Tibial artery (tissue), 4 donors: Measurements from ENCODE around the gene ADARB1.
A peak's percentile ranks its signal among the peaks of the same experiment; 100 is the strongest.

ENCODE experiments used
- DNase-seq, 2 donors: peaks; one replicate each; pipeline ENCODE4 v3.0.0-alpha.2; 2019
- H3K27ac ChIP-seq, 2 donors: fragments of 200-600 bp; sonication (generic) in 1 of 2; 1 replicate in 1 of 2; 2 replicates in 1 of 2; pipeline ENCODE4 v1.5.1; 2018 to 2019; ENCODE audit warnings: mild to moderate bottlenecking in 1 of 2
- H3K27me3 ChIP-seq, 2 donors: fragments of 200-600 bp; sonication (generic) in 1 of 2; one replicate each; pipeline versions ENCODE4 v1.5.1 to v1.6.0; 2016 to 2019
- H3K36me3 ChIP-seq, 3 donors: fragments of 200-600 bp; sonication (generic) in 2 of 3; one replicate each; pipeline ENCODE4 v1.5.1; 2016 to 2019; ENCODE audit warnings: mild to moderate bottlenecking in 2 of 3
- H3K4me1 ChIP-seq, 4 donors: fragments of 200-600 bp; sonication (generic) in 2 of 4; 1 replicate in 3 of 4; 2 replicates in 1 of 4; pipeline ENCODE4 v1.5.1; 2016 to 2019
- H3K4me3 ChIP-seq, 2 donors: fragments of 200-600 bp; sonication (generic) in 1 of 2; 1 replicate in 1 of 2; 2 replicates in 1 of 2; pipeline ENCODE4 v1.5.1; 2018 to 2019; ENCODE audit warnings: mild to moderate bottlenecking in 2 of 2
- H3K9me3 ChIP-seq, 3 donors: fragments of 200-600 bp; sonication (generic) in 1 of 3; one replicate each; pipeline ENCODE4 v1.5.1; 2016 to 2019
- intact Hi-C: fragments of 100-400 bp; cut with DNase I; formaldehyde crosslinking; loops from one replicate; pipeline ENCODE4 v1.15.0; 2023; ENCODE audit warnings: low total_unique reads
- TF ChIP-seq, protein P1 (sequence below), 2 experiments: fragments of 200-600 bp in 1 of 2; fragments of 450-650 bp in 1 of 2; IDR thresholded peaks; one replicate each; pipeline ENCODE4 v1.5.1; 2017 to 2019; ENCODE audit warnings: antibody characterized with exemption in 2 of 2, mild to moderate bottlenecking in 1 of 2, moderate library complexity in 1 of 2

ADARB1 gene

DNA sequence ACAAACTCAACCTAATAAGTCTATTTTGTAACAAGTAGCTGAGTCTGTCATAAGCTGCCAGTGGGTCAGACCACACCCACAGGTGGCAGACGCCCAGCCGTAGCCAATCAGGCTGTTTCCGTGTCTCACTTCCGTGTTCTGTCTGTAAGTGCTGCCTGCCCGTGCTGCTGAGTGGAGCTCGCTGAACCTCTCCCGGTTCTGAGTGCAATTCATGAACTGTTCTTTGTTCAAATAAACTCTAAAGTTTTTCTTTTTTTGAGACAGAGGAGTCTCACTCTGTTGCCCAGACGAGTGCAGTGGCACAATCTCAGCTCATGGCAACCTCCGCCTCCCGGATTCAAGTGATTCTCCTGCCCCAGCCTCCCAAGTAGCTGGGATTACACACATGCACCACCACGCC is 188.2 kb downstream of the ADARB1 start:
- intact Hi-C loops, result no loop called here
- peaks cover 0 to 9% (median 6%) of the 10 kb centered on the region in 4 donors for H3K4me1 ChIP-seq
- no peaks in the 10 kb centered on the region for H3K9me3 ChIP-seq
- peaks cover 0 to 11% of the 10 kb centered on the region in 2 donors for H3K27me3 ChIP-seq
- H3K27ac ChIP-seq, result no peak overlapping the region
- H3K4me3 ChIP-seq, result no peak overlapping the region
- peak; percentile 17 to 33 for DNase-seq
- TF ChIP-seq, protein P1, sequence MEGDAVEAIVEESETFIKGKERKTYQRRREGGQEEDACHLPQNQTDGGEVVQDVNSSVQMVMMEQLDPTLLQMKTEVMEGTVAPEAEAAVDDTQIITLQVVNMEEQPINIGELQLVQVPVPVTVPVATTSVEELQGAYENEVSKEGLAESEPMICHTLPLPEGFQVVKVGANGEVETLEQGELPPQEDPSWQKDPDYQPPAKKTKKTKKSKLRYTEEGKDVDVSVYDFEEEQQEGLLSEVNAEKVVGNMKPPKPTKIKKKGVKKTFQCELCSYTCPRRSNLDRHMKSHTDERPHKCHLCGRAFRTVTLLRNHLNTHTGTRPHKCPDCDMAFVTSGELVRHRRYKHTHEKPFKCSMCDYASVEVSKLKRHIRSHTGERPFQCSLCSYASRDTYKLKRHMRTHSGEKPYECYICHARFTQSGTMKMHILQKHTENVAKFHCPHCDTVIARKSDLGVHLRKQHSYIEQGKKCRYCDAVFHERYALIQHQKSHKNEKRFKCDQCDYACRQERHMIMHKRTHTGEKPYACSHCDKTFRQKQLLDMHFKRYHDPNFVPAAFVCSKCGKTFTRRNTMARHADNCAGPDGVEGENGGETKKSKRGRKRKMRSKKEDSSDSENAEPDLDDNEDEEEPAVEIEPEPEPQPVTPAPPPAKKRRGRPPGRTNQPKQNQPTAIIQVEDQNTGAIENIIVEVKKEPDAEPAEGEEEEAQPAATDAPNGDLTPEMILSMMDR (IDR thresholded peaks at IDR 0.05), result no peak
- H3K36me3 ChIP-seq, result peaks cover 38 to 52% (median 48%) of the 10 kb centered on the region in 3 donors

DNA sequence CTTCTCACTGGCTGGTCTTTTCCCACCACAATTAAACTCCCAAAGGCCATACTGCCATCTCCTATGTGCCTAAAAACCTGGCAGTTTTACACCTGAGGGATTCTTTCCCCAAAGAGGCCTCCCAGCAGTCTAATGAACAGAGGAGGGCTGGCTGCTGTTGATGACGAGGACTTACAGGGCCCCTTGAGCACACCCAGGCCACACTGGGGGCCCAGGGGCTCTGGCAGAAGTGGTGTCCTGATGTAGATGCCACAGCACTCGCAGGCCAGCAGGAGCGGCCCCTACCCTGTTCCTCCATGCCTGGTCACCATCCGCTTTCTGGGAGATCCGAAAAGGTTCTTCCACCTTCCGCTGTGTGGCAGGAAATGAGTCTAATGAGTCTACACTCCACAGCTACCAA is 189.2 kb downstream of the ADARB1 start:
- H3K4me3 ChIP-seq, result no peak overlapping the region
- intact Hi-C loops, result no loop called here
- TF ChIP-seq, protein P1 (IDR thresholded peaks at IDR 0.05), result no peak
- no peaks in the 10 kb centered on the region for H3K9me3 ChIP-seq
- peaks cover 41 to 59% (median 57%) of the 10 kb centered on the region in 3 donors for H3K36me3 ChIP-seq
- peak; percentile 6 to 32 for DNase-seq
- H3K4me1 ChIP-seq, result peaks cover 0 to 9% (median 6%) of the 10 kb centered on the region in 4 donors
- peaks cover 0 to 4% of the 10 kb centered on the region in 2 donors for H3K27me3 ChIP-seq
- no peak overlapping the region for H3K27ac ChIP-seq

DNA sequence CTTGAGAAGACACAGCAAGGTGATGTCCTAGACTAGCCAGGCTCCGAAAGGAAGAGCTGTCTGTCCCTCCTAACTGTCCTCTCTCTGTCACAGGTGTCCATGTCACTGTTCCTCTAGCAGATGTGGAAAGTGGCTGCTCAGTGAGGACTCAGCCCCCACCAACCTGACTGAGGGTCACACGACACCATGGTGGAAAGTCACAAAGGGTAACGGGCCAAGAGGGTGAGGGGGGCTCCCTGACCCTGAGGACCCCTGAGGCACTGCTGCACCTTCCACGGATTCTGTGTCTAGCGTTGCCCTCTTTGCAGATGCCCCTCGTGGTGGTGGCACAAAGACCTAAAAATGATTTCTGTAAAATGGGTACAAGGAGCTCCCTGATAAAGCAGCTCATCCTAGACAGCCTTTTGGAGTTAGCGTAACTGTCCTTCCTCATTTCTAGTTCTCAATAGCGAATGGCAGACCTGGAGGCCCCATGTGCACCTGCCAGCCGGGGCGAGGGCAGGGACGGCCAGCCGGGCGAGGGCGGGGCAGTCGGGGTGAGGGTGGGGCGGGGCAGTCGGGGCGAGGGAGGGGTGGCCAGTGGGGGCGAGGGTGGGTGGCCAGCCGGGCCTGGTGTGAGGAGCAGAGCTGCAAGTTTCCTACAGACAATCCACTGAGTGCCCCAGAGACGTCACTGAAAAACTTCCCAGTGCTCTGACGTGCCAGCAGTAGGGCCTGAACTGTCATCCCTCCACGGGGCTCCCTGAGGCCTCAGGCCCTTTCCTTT is 189.9 kb downstream of the ADARB1 start:
- no peaks in the 10 kb centered on the region for H3K9me3 ChIP-seq
- intact Hi-C loops, result no loop called here
- no peak overlapping the region for H3K27ac ChIP-seq
- H3K4me1 ChIP-seq, result peaks cover 0 to 5% (median 3%) of the 10 kb centered on the region in 4 donors
- DNase-seq, result peak in 1 of 2 donors; percentile 37
- no peak overlapping the region for H3K4me3 ChIP-seq
- no peaks in the 10 kb centered on the region for H3K27me3 ChIP-seq
- TF ChIP-seq, protein P1 (IDR thresholded peaks at IDR 0.05), result no peak
- H3K36me3 ChIP-seq, result peaks cover 41 to 60% (median 59%) of the 10 kb centered on the region in 3 donors

DNA sequence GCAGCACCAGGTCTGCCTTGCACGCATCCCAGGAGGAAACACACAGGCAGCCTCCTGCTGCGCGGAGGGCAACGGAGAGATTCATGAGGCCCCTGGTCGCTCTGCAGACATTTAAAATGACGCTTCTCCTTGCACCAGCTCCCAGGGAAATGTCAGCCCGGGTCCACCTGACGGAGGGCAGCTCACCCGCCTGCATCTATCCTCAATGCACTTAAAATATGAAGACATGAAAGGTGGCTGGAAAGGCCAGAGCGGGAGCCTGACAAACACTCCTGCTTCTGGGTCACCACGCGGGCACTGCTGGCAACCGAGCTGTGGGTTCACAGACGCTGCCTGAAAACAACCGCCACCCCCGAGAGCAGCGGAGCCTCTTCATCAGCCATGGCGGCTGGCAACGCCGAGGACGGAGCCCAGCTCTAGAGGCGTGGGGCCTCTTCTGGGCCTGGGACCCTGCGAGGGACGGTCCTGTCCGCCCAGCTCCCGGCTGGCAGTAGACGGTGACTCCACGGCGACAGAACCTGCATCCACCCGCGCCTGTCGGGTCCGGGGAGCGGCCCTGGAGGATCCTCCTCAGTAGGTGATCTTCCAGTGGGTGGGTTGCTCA is 190.6 kb downstream of the ADARB1 start:
- intact Hi-C loops, result no loop called here
- no peak overlapping the region for H3K27ac ChIP-seq
- peak; percentile 15 to 56 for DNase-seq
- TF ChIP-seq, protein P1 (IDR thresholded peaks at IDR 0.05), result no peak
- H3K9me3 ChIP-seq, result no peaks in the 10 kb centered on the region
- H3K36me3 ChIP-seq, result peaks cover 46 to 66% (median 66%) of the 10 kb centered on the region in 3 donors
- no peaks in the 10 kb centered on the region for H3K27me3 ChIP-seq
- no peaks in the 10 kb centered on the region for H3K4me1 ChIP-seq
- no peak overlapping the region for H3K4me3 ChIP-seq

DNA sequence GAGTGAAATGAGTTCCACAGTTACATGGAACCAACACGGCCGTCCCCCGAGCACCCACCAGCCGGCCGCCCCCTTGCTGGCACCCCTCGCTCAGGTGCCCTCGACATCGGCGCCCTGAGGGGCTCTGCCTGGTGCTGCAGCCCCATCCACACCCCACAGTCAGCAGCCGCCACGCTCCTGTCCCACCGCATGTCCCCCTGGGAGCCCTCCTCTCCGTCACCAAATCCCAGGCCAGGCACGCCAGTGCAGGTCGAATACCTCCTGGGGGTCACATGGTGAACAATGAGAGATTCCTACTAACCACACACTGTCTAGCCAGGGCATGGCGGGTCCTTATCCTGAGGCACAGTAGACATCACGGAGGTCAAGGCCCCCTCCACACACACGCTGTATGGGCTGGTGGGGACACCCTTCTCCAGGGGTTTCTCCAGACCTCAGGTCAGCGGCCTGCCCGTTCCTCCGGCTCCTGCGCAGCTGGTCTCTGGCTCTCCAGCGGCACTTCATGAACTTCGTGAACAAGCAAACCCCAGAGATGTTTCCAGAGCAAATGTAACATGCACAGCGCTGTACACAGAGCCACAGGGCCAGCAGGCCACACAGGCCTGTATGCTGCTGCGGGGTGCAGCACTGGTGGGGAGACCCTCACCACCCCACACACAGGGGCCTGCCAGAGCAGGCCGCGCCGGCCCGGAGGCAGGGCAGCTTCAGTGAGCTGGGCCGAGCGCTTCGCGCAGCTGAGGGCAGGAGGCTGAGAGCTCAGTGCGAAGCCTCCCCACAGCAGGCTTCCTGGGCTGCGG is 191.5 kb downstream of the ADARB1 start:
- intact Hi-C loops, result no loop called here
- peak; percentile 13 to 59 for DNase-seq
- H3K27ac ChIP-seq, result no peak overlapping the region
- H3K9me3 ChIP-seq, result no peaks in the 10 kb centered on the region
- H3K27me3 ChIP-seq, result no peaks in the 10 kb centered on the region
- H3K36me3 ChIP-seq, result peaks cover 51 to 75% (median 75%) of the 10 kb centered on the region in 3 donors
- H3K4me1 ChIP-seq, result no peaks in the 10 kb centered on the region
- TF ChIP-seq, protein P1 (IDR thresholded peaks at IDR 0.05), result no peak
- no peak overlapping the region for H3K4me3 ChIP-seq
